GM12878 (cell line): Measurements from ENCODE around the gene APOA4. TPM values are rescaled to one million over a fixed set of nuclear protein-coding genes. Genes with fewer than 3 reads are reported as not detected.
A peak's percentile ranks its signal among the peaks of the same experiment; 100 is the strongest.

Experiments used
- DPF2 ChIP-seq: fragments of 450-650 bp; IDR thresholded peaks from 2 replicates; pipeline ENCODE4 v1.6.1; 2017; ENCODE audit warnings: mild to moderate bottlenecking
- EGR1 ChIP-seq, 2 experiments: IDR thresholded peaks; 1 replicate in 1 of 2; 2 replicates in 1 of 2; pipeline ENCODE4 v1.6.1; 2011 to 2012; ENCODE audit warnings: low read depth in 2 of 2, low read length in 2 of 2, borderline replicate concordance in 1 of 2, mild to moderate bottlenecking in 1 of 2, moderate library complexity in 1 of 2
- HDAC2 ChIP-seq: fragments of 200-600 bp; sonication (generic); IDR thresholded peaks from 2 replicates; pipeline ENCODE4 v1.6.1; 2017
- HDAC6 ChIP-seq: fragments of 200-600 bp; sonication (generic); IDR thresholded peaks from one replicate; pipeline ENCODE4 v1.8.0; 2017; ENCODE audit warnings: antibody characterized with exemption; ENCODE audit not compliant: unreplicated experiment
- IRF4 ChIP-seq: IDR thresholded peaks from 2 replicates; pipeline ENCODE4 v1.6.1; 2011; ENCODE audit warnings: low read depth, low read length
- NFIC ChIP-seq: IDR thresholded peaks from 2 replicates; pipeline ENCODE4 v1.6.1; 2012; ENCODE audit warnings: low read depth, mild to moderate bottlenecking, inconsistent platforms, low read length, moderate library complexity
- PAX5 ChIP-seq: IDR thresholded peaks from 2 replicates; pipeline ENCODE4 v1.6.1; 2011; ENCODE audit warnings: low read depth, low read length, borderline replicate concordance
- PRDM15 ChIP-seq: fragments of 450-650 bp; formaldehyde crosslinking; IDR thresholded peaks from 2 replicates; pipeline ENCODE4 v1.4.0; 2020; ENCODE audit warnings: mild to moderate bottlenecking, moderate library complexity
- RB1 ChIP-seq: fragments of 450-650 bp; formaldehyde crosslinking; IDR thresholded peaks from 2 replicates; pipeline ENCODE4 v1.6.1; 2017; ENCODE audit warnings: mild to moderate bottlenecking, borderline replicate concordance
- RBBP5 ChIP-seq: fragments of 200-600 bp; sonication (generic); conservative IDR thresholded peaks from 2 replicates; pipeline ENCODE4 v1.6.1; 2016
- RELB ChIP-seq: fragments of 450-650 bp; IDR thresholded peaks from 2 replicates; pipeline ENCODE4 v1.6.1; 2017; ENCODE audit warnings: low read depth, mild to moderate bottlenecking, moderate library complexity
- SPI1 ChIP-seq: IDR thresholded peaks from 2 replicates; pipeline ENCODE4 v1.6.1; 2011; ENCODE audit warnings: low read depth, mild to moderate bottlenecking, low read length, moderate library complexity, borderline replicate concordance; ENCODE audit not compliant: insufficient read depth
- SUZ12 ChIP-seq: fragments of 200-600 bp; sonication (generic); IDR thresholded peaks from one replicate; pipeline ENCODE4 v1.6.1; 2018; ENCODE audit warnings: antibody characterized with exemption, mild to moderate bottlenecking; ENCODE audit not compliant: unreplicated experiment
- TAF1 ChIP-seq: IDR thresholded peaks from 2 replicates; pipeline ENCODE4 v1.6.1; 2011; ENCODE audit warnings: mild to moderate bottlenecking, low read depth, low read length, borderline replicate concordance
- TCF3 ChIP-seq: IDR thresholded peaks from 2 replicates; pipeline ENCODE4 v1.6.1; 2012; ENCODE audit warnings: low read depth, mild to moderate bottlenecking, low read length, borderline replicate concordance; ENCODE audit not compliant: insufficient read depth
- WRNIP1 ChIP-seq: IDR thresholded peaks from 2 replicates; pipeline ENCODE4 v1.6.1; 2011; ENCODE audit warnings: low read depth, low read length, improper control_type of control experiment, borderline replicate concordance
- ZNF217 ChIP-seq: fragments of 450-650 bp; IDR thresholded peaks from 2 replicates; pipeline ENCODE4 v1.6.1; 2017; ENCODE audit warnings: antibody characterized with exemption, mild to moderate bottlenecking
- ZNF24 ChIP-seq: fragments of 450-650 bp; IDR thresholded peaks from 2 replicates; pipeline ENCODE4 v1.6.1; 2017; ENCODE audit warnings: antibody characterized with exemption, mild to moderate bottlenecking
- ZNF274 ChIP-seq: IDR thresholded peaks from one replicate; pipeline ENCODE4 v1.8.0; 2011; ENCODE audit not compliant: insufficient read length, insufficient read depth
- polyA plus RNA-seq, 11 experiments: library from polyadenylated mRNA; depleted of rRNA in 4 of 11; unstranded in 6 of 11; stranded (reverse) in 5 of 11; fragments of >200 nt; fragmentation: Nextera tagmentation in 4 of 11; fragmentation: Illumina TruSeq in 1 of 11; extraction: Ambion mirVana in 4 of 11; extraction: Trizol in 1 of 11; gene quantifications; 1 replicate in 1 of 11; 2 replicates in 10 of 11; pipeline versions ENCODE4 v1.2.1 to v1.2.3, GENCODE V29; 2011 to 2016; ENCODE audit warnings: inconsistent platforms in 2 of 11, missing spikeins in 2 of 11, low read depth in 1 of 11
- total RNA-seq, 4 experiments: library from RNA; depleted of rRNA in 3 of 4; stranded (reverse); fragments of >200 nt in 3 of 4; fragmentation: Illumina TruSeq in 1 of 4; extraction: Trizol in 1 of 4; gene quantifications; 2 replicates each; pipeline versions ENCODE4 v1.2.1 to v1.2.3, GENCODE V29; 2013 to 2021
- TF ChIP-seq, protein P1 (sequence below): fragments of 450-650 bp; IDR thresholded peaks from 2 replicates; pipeline ENCODE4 v1.6.1; 2018; ENCODE audit warnings: mild to moderate bottlenecking, low read depth, moderate library complexity; ENCODE audit not compliant: partially characterized antibody

Gene APOA4
- total and polyA plus RNA-seq, 10 of the 15 experiments (the other 5 are each of a cell fraction or from before 2014, with no cell fraction given), result not detected

DNA sequence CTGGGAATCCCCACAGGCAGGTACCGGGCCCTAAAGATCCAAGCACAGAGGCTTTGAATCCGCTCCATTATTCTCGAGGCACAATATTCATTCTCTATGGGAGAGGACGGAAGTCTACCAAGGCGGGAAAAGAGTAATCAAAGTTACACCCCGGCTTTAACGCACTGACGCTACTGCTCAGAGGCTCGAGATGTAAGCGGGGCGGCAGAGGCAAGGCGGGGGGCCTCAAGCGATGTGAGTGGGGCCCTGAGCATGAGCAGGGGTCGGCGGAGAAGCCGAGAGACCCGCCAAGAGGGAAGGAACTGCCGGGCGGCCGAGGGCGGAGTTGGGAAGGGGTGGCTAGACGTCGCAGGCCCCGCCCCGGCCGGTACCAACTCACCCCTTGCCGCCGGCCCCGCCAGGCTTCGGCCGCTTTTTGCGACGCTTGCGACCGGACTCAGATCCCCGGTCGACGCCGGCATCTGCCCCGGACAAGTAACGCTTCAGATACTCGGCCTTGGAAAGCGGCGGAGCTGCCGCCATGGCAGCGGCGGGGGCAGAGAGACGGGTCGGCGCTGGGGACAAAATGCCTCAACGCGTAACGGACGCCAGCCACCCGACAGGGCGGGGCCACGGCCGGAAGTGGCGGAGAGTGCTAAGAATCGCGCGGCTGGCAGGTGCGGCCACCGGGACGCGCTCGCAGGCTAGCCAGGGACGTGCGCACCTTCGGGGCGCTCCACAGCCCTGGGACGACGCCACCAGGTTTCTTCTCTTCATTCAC lies 50.5 kb downstream of the APOA4 start, which contains the start of gene BUD13 (continued):
- TF ChIP-seq NFIC, result no peak
- TF ChIP-seq PAX5, result peak; percentile 79; the same call in 1 of the 2 replicates
- TF ChIP-seq, protein P1, sequence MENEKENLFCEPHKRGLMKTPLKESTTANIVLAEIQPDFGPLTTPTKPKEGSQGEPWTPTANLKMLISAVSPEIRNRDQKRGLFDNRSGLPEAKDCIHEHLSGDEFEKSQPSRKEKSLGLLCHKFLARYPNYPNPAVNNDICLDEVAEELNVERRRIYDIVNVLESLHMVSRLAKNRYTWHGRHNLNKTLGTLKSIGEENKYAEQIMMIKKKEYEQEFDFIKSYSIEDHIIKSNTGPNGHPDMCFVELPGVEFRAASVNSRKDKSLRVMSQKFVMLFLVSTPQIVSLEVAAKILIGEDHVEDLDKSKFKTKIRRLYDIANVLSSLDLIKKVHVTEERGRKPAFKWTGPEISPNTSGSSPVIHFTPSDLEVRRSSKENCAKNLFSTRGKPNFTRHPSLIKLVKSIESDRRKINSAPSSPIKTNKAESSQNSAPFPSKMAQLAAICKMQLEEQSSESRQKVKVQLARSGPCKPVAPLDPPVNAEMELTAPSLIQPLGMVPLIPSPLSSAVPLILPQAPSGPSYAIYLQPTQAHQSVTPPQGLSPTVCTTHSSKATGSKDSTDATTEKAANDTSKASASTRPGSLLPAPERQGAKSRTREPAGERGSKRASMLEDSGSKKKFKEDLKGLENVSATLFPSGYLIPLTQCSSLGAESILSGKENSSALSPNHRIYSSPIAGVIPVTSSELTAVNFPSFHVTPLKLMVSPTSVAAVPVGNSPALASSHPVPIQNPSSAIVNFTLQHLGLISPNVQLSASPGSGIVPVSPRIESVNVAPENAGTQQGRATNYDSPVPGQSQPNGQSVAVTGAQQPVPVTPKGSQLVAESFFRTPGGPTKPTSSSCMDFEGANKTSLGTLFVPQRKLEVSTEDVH, result no peak
- peak; percentile 79 for TF ChIP-seq DPF2
- TF ChIP-seq HDAC6, result no peak
- TF ChIP-seq TAF1, result peak; percentile 79
- TF ChIP-seq ZNF274, result no peak
- TF ChIP-seq TCF3, result peak; percentile 92
- peak; percentile 92 for TF ChIP-seq RELB
- peak in 1 of 2 experiments; percentile 90; a peak in 2 of 3 replicates for TF ChIP-seq EGR1 (IDR thresholded peaks at IDR 0.05; ENCODE audit: borderline replicate concordance in 1 of 2, low read depth in 2 of 2, low read length in 2 of 2)
- peak; percentile 5; the same call in 1 of the 2 replicates for TF ChIP-seq IRF4
- TF ChIP-seq SUZ12, result no peak
- TF ChIP-seq ZNF217, result no peak
- no peak for TF ChIP-seq PRDM15 (CRISPR knock-in tag)
- TF ChIP-seq WRNIP1, result no peak
- peak; percentile 88; the same call in 1 of the 2 replicates for TF ChIP-seq RBBP5
- no peak; the same call in 1 of the 2 replicates for TF ChIP-seq ZNF24
- TF ChIP-seq RB1, result peak; percentile 95; the same call in 1 of the 2 replicates
- no peak for TF ChIP-seq HDAC2
- 0 out of 2 replicates have a peak, but pooled peaks have one; percentile 12 for TF ChIP-seq SPI1
